ENCODE data around the gene MAMLD1. TPM values are rescaled to one million over a fixed set of nuclear protein-coding genes. Genes with fewer than 3 reads are reported as not detected.

Gene MAMLD1
- total and polyA plus RNA-seq, 2 of the 8 experiments (the other 6 are each of a cell fraction or from before 2014, with no cell fraction given) = 0.09 to 0.26 TPM

DNA sequence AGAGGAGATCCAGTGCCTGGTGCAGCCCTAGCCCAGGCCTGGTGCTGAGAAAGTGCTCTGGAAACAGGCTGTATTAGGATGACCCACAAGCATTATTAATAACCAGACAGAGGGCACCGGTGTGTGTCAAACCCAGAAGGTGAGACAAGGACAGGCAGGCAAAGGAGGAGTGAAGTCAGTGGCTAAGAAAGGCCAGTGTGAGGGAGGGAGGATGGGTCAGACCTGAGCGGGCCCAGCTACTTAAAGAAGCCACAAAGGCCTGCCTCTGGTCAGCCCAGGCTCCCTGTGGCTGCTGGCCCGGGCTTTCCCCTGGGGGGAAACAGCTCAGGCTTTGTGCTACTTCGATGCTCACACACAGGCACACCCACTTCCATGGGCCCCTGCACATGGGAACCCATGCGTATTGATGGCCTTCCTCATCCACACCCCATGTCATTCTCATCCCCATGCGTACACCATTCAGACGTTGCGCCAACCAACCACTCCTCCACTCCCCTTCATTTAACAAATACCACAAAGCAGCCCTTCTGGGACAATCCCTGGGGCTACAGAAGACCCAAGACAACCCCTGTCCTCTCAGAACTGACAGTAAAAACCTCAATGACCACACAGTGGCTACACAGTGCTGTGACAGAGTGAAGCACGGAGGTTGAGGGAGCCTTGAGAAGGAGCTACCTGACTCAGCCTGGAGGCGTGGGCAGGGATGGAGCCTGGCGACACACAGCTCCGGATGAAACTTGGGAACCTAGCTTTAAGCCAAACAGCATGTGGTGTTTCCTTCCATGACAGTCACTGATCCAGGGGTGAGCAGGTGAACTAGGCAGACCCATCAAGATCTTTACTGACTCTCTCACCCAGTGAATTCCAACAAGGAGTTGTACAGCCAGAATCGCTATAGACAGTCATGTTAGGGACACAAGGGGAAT, 180.4 kb downstream of the MAMLD1 start (continued):
- TF ChIP-seq EZH2 (IDR thresholded peaks at IDR 0.05; ENCODE audit: low read depth, low read length, severe bottlenecking) (no peak), JUND (IDR thresholded peaks at IDR 0.05; ENCODE audit: low read length) (no peak)
